Stimulated activated CD4-positive, alpha-beta T cell treated with anti-CD3 and anti-CD28 coated beads, Interleukin-1b, Interleukin-23, amount 100 ng/mL, for 1 hour (primary cell): ENCODE measurements around the gene SZT2.
A peak's percentile ranks its signal among the peaks of the same experiment; 100 is the strongest.
"Not testable (repeated sequence)": the region's sequence is repeated elsewhere in the genome, so short reads cannot be mapped to it uniquely, and the experiment has no call there.

Experiments
- DNase-seq, 2 donors: peaks; one replicate each; pipeline ENCODE4 v3.0.0-alpha.2; 2020; ENCODE audit warnings: low read depth in 2 of 2

SZT2 gene

DNA sequence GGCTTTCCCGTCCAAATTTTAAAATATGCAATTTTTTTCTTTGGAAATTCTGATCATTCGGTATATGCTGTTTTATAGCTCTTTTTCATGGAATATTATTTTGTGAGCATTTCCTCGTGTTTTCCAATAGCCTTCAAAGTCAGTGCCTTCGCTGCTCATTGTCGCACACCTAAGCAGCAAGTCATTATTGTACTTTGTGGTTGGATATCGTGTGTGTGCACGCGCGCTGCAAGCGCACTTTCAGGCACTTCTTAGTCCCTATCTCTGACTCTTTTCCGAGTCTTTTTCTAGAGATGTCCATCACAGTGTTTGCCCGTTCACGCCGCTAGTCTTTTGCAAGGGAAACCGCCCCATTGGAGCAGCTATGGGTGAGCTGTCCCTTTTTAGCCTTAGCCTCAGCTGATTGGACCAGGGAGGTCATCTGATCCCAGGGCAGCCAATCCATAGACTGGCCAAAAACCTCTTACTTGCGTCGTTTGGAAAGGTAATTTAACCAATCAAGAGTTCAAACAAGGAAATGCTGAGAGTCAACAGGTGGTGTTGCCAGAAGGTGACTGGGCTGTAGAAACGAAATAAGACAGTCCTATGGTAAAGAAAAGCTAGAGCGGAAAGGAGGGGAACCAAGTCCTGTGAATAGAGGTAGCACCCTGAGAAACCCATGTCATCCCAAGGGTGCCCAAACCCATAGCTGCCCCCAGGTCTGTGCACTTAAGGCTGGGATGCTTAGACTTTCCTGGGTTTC is 64.7 kb downstream of the SZT2 start:
- peak; percentile 4 to 13 for DNase-seq

DNA sequence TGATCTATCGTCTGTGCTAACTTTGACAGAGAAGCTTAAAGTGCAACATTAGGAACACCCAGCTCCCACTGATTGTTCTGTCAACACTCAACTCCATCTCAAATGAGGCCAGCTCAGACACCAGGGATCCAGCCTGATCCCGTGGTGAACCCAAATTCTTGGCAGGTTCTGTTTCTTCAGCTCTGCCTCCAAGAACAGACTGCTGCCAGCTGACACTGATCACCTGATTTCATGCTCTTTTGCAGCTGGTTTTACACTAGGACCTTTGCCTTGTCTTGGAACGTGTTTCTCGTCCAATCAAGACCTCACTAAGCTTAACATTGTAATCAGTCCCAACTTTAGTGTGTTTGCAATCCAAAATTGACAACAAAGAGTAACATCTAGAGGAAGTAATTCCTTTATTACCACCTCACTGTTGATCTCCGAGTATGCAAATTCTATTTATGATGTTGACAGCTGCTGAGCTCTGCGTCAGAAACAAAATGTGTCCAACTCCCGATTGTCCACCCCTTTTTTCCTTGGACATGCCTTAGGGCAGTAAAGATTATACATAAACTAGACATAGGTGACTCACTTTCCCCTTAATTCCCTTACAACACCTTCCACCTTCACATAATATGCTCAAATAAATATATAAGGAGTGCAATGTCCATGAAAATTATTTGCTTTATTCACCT is 65.7 kb downstream of the SZT2 start:
- DNase-seq: no peak

DNA sequence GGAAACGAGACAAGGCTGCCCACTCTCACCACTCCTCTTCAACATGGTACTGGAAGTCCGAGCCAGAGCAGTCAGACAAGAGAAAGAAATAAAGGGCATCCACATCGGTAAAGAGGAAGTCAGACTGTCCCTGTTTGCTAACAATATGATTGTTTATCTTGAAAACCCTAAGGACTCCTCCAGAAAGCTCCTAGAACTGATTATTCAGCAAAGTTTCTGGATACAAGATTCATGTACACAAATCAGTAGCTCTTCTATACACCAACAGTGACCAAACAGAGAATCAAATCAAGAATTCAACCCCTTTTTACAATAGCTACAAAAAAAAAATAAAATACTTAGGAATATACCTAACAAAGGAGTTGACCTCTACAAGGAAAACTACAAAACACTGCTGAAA is 68.7 kb downstream of the SZT2 start:
- not testable (repeated sequence) for DNase-seq

DNA sequence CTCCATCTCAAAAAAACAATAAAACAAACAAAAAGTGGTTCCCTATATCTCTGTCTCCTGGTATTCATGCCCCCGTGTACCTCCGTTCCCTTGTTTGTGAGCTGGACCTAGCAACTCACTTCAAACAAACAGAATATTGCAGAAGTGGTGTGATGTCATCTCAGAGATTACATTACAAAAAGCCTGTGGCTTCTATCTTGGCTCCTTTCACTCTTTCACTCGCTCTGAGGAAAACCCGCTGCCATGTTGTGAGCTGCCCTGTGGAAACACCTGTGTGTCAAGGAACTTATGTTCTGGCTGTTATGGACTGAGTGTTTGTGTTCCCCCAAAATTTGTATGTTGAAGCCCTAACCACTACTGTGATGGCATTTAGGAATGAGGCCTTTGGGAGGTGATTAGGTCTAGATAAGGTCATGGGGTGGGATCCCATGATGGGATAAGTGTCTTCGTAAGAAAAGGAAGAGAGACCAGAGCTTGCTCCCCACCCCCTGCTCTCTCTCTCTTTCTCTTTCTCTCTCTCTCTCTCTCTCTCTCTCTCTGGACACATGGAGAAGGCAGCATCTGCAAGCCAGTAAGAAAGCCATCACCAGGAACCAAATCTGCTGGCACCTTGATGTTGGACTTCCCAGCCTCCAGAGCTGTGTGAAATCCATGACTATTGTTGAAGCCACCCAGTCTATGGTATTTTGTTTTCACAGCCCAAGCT is 71.4 kb downstream of the SZT2 start:
- no peak for DNase-seq

DNA sequence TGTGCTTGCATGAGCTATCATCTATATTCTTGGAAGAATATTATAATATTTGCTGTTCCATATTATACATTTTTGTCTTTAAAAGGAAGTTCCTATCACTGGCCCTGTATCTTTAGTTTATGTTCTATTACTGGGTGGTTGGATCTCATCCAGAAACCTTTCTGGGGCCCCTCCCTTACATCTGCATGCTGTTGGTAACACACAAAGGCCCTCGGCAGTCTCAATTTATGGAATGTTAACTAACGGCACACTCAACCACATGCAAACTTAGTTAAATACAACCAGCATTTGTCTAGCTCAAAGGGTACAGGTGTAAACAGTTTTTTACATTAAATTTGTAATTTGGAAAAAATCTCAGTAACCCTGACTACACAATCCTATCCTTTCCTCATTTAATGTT is 73.8 kb downstream of the SZT2 start:
- no peak for DNase-seq

DNA sequence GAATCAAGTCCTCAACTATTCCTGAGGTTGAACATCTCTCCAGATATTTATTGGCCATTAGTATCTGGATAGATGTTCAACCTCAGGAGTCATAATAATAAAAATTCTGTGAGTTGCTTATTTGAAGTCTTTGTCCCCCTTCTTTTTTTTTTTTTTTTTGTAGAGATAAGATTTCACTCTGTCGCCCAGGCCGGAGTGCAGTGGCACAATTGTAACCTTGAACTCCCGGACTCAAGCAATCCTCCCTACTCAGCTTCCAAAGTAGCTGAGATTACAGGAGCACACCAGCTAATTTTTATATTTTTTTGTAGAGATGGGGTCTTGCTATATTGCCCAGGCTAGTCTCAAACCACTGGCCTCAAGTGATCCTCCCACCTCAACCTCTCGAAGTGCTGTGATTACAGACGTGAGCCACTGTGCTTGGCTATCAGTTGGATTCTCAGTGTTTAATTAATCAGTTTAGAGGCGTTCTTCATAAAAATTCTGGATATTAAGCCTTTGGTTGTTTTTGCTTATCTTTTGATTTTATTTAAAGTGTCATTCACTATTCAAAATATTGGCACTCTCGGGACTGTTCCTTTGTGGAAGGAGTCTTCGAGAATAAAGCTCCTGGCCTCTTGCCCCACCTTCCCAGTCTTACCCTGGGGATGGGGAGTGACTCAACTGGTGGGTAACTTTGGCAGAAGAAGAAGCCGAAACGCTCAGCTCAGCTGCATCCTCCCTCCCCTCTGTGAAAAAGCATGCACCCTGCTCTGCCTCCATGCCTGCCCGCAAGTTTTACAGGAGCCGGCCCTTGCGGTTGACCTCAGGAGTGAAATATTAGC is 75.2 kb downstream of the SZT2 start:
- DNase-seq: no peak

DNA sequence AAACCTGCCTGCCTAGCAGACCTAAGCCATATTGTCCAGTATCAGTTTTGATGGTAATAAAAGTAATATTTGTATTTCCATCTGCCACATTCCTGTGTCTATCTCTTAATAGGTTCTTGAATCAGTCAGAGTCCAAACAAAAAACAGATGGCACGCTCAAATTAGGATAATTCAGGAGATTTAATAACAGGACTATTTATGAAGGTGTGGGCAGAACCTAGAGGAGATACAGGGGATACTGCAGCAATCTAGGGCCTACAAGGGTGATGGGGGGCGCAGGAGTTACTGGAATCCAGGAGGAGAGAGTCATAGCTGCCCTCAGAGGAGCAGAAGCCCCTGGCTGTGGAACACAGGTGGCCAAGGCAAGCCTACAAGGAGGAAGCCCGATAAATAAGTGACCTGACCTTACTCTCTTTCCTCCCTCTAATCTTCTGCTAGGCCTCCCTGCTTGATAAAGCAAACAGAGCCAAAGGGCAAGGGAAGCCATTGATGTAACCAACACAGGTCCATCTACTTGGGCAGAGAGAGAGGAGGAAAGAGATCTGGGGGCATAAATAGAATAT is 75.9 kb downstream of the SZT2 start:
- DNase-seq: no peak

DNA sequence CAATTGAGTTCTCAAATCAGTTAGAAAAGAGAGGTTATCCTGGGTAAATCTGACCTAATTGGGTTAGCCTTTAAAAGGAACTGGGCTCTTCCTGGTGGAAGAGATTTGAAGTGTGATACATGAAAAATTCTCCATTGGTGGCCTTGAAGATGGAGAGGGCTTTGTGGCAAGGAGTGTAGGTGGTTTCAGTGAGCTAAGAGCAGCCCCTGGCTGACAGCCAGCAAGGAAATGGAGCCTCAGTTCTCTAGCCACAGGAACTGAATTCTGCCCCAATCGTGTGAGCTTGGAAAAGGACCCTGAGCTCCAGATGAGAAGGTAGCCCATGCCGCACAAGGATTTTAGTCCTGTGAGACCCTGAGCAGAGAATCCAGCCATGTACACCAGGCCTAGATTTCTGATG is 76.7 kb downstream of the SZT2 start:
- DNase-seq: no peak

DNA sequence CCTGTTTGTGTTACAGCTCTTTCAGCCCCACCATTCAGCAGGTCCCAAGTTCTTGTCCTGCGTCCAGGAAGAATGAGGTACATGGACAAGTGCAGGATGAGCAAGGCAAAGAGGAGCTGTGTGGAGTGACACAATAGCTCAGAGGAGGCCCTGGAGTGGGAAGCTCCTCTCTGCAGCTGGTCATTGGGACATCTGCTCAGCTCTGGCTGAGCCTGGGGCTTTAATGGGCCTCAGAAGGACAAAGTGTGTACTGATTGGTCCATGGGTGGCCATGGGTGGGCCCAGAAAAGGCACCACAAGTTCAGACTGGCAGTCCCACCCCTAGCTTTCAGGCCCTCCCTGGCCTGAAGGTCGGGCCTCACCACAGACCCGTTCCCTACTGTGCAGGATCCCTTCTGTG is 78.7 kb downstream of the SZT2 start:
- no peak for DNase-seq

DNA sequence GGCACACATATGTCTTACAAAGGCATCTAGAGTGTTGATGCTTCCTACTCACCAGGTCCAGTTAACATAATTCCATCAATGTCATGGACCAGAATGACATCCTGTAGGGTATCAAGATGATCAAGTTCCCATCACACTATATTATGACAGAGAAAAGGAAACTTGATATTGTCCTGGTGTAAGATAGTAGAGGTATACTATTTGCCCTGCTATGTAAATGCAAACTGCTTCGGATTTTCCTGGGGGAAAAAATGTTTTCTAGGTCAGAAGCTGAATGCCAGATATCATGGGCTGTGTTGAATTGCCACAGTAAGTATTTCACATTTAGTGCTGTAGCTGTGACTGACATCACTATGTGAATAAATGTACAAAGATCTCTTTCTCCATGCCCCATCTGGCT is 80.2 kb downstream of the SZT2 start:
- no peak for DNase-seq

DNA sequence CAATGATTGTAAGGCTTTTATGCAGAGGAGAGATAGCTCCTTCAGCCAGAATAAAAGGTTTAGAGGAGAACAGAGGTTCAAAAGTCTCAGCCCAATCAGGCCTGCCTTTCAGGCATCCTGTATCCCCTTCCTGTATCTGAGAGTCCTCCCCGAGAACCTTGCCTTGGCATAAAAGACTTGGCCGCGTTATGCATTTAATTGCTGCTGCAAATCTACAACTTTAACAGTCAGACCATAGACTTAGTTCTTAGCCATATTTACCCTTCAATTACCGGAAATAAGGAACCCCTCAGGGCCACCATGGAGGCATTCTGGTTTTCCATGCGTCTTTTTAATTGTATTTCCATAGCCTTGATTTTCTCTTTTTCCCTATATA is 82.4 kb downstream of the SZT2 start:
- no peak for DNase-seq

DNA sequence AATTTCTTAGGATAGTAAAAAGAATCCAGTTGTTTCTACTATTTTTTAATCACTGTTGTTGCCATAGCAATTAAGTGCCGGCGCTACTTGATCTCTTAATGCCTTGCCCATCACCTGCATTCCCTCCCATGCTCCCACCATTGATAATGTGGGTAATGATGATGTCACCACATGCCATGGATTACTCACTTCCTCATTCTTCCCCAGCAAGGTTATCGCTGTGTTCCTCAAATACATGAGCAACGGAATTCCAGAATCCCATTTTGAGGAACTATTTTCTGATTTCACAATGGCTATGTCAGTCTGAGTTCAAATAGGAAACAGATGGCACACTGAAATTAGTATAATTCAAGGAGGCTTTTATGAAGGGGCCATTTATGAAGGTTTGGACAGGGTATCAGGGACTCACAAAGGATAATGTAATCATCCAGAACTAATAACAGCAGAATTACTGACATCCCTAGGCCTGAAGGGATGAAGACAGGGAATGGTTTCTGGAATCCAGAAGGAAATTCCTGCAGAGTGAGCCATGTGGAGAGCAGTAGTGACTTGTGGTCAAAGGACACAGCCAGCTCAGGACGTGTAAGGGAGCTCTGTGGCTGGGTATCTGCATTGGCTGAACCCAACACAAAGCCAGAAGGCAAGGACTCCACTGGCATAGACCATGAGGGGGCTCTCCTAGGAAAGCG is 82.9 kb downstream of the SZT2 start:
- DNase-seq: not testable (repeated sequence)

DNA sequence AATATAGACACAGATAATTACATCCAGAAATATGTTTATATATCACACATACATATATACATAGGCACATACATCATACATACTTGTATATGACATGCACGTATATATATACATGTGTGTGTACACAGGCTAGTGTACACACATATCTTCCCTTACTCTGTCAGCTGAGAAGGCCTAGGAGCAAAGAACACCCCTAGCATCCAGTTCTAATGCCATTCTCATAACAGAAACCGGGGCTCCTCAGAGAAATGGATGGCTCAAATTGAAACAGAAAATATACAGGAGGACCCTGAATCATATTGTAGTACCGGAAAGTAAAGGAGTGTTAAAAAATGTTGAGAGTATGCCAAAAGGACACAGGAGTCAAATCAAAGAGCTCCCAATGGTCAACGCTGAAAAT is 83.8 kb downstream of the SZT2 start:
- DNase-seq: no peak

DNA sequence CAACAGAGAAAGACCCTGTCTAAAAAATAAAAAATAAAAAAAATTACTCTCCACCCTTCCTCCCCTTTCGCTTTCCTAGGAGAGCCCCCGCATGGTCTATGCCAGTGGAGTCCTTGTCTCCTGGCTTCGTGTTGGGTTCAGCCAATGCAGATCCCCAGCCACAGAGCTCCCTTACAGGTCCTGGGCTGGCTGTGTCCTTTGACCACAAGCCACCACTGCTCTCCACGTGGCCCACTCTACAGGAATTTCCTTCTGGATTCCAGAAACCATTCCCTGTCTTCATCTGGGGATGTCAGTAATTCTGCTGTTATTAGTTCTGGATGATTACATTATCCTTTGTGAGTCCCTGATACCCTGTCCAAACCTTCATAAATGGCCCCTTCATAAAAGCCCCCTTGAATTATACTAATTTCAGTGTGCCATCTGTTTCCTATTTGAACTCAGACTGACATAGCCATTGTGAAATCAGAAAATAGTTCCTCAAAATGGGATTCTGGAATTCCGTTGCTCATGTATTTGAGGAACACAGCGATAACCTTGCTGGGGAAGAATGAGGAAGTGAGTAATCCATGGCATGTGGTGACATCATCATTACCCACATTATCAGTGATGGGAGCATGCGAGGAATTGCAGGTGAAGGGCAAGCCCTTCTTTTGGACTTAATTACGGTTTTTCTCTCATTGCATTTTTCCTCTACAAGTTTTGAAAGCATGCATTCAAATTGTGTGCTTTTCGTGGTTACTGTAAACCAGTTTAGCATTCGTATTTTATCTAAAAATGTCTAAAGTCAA is 86.1 kb downstream of the SZT2 start:
- DNase-seq: not testable (repeated sequence)

DNA sequence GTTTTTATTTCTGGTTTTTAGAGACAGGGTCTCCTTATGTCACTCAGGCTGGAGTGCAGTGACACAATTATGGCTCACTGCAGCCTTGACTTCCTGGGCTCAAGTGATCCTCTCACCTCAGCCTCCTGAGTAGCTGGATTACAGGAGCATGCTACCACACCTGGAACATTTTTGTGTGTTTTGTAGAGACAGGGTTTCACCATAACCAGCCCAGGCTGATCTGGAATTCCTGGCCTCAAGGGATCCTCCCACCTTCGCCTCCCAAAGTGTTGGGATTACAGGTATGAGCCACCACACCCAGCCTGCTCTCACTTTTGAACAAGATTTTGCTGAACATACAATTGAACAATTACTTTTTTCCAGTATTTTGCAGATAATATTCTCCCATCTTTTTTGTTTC is 88.0 kb downstream of the SZT2 start:
- no peak for DNase-seq

DNA sequence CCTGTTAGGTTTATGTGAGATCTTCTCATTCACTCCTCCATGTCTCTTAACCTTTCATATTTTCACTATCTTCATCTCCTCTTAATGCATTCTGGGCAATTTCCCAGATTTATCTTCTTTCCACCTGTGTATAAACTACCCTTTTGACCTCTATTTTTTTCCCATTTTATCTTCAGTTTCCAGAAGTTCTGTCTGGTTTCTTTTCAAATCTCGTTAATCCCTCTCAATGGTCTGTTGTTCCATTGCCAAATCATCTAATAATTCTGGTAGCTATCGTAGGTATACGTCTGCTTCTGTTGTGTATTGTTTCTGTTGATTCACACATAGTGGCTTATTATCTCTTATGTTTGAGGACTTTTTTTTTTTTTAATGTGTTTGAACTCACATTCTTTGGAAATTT is 89.7 kb downstream of the SZT2 start:
- no peak for DNase-seq

DNA sequence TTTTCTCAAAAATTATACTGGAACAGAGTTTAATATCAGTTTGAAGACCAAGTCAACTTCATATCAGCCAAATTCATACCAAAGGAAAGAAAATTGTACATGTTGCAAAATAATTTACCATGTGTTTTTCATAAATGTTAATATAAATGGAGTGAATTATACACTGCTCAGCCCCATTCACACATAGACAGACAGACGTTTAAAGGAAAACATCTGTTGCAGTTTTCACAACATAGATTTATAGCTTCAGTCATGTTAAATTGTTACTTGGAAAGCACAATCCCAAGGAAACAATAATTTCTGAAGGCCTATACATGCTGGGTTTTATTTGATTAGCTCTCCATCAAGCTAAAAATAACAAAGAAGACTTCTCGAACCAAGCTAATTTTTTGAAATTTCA is 91.8 kb downstream of the SZT2 start:
- DNase-seq: no peak

DNA sequence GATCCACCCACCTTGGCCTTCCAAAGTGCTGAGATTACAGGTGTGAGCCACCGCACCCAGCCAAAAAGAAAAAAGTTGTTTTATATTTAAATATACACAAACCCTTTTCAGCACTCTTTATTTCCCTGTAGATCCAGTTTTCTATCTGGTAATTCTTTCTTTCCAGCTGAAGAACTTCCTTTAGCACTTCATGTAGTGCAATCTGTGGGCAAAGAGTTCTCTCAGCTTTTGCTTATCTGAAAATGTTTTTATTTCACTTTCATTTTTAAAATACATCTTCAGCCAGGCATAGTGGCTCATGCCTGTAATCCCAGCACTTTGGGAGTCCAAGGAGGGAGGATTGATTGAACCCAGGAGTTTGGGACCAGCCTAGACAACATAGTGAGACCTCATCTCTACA is 92.5 kb downstream of the SZT2 start:
- DNase-seq: no peak

DNA sequence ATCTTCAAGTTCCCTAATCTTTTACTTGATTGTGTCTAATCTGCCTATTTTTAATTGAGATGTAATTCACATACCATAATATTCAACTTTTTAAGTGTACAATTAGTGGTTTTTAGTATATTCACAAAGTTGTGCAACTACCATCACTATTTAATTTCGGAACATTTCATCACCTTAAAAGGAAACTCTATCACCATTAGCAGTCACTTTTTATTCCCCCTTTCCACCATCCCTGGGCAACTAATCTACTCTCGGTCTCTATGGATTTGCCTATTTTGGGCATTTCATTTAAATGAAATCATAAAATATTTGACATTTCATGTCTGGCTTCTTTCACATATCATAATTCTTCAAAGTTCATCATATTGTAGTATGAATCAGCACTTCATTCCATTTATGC is 94.7 kb downstream of the SZT2 start:
- no peak for DNase-seq

DNA sequence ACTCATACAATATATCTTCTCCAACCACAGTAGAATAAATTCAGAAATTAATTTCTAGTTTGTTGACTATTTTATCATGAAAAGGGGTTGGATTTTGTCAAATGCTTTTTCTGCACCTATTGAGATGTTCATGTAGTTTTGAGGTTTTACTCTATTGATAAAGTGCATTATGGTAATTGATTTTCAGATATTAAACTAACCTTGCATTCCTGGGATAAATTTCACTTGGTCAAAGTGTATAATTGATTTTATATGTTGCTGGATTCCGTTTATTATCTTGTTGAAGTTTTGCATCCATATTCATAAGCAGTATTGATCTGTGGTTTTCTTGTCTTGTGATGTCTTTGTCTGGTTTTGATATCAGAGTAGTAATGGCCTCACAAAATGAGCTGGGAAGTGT is 98.5 kb downstream of the SZT2 start:
- no peak for DNase-seq

DNA sequence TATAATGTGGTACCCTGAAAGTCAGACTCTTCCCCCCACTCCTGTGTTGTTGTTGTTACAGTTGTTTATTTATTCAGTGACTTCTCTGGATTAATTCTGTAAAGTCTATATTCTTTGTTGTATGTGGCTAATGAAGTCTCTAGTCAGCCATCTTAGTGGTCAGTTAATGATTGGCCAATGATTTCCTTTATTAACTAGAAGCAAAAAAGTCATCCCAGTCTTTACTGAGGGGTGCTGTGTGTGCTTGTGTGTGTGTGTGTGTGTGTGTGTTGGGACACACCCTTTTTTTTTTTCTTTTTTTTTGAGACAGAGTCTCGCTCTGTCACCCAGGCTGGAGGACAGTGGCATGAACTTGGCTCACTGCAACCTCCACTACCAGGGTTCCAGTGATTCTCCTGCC is 101.4 kb downstream of the SZT2 start:
- DNase-seq: no peak
